GM21737 (cell line): ENCODE results near the gene PLIN1.
"Not testable (repeated sequence)": the region's sequence is repeated elsewhere in the genome, so short reads cannot be mapped to it uniquely, and the experiment has no call there.

Experiments used
- ATAC-seq: cut with Tn5 transposase; IDR thresholded peaks from one replicate; pipeline ENCODE4 v1.9.1; 2021; ENCODE audit warnings: mild to moderate bottlenecking, moderate library complexity; ENCODE audit not compliant: unreplicated experiment

Gene PLIN1

GRCh38 chr15:89679212-89679611 is at the start of gene PLIN1:
TSS of gene PLIN1 (minus strand) at chr15:89679367. CDS start at chr15:89677489, 1,878 bp downstream.
- no peak for ATAC-seq

GRCh38 chr15:89728254-89728653 is 49.1 kb upstream of the PLIN1 start:
- ATAC-seq, result no peak

- no peak for ATAC-seq
These were observed 45.9 kb upstream of the PLIN1 start for GRCh38 chr15:89725064-89725463.

GRCh38 chr15:89724621-89725020 is 45.5 kb upstream of the PLIN1 start:
- no peak for ATAC-seq

GRCh38 chr15:89723031-89723430 is 43.9 kb upstream of the PLIN1 start:
- no peak for ATAC-seq

GRCh38 chr15:89714775-89715174 is 35.6 kb upstream of the PLIN1 start:
- no peak for ATAC-seq

- ATAC-seq, result no peak
These were observed 28.4 kb upstream of the PLIN1 start for GRCh38 chr15:89707577-89707976.

- ATAC-seq, result no peak
These were observed 25.2 kb upstream of the PLIN1 start for GRCh38 chr15:89704411-89704810.

GRCh38 chr15:89695198-89695597 is 16.0 kb upstream of the PLIN1 start:
- no peak for ATAC-seq

GRCh38 chr15:89693696-89694095 is 14.5 kb upstream of the PLIN1 start:
- ATAC-seq, result no peak

- no peak for ATAC-seq
These were observed 13.9 kb upstream of the PLIN1 start for GRCh38 chr15:89693091-89693490.

- ATAC-seq, result peak; percentile 85
These were observed 11.4 kb upstream of the PLIN1 start, which contains the start of the genes PEX11A and WDR93 for GRCh38 chr15:89690276-89691218. TSS of gene PEX11A (minus strand) at chr15:89690754. CDS start at chr15:89690632, 122 bp downstream. TSS of gene WDR93 (plus strand) at chr15:89690811. CDS start at chr15:89701747, 10,936 bp downstream.

- ATAC-seq, result not testable (repeated sequence)
These were observed 10.7 kb upstream of the PLIN1 start for GRCh38 chr15:89689930-89690275.

GRCh38 chr15:89686522-89686921 is 7.4 kb upstream of the PLIN1 start:
- ATAC-seq, result no peak

GRCh38 chr15:89685995-89686394 is 6.8 kb upstream of the PLIN1 start:
- ATAC-seq, result no peak

- ATAC-seq, result no peak
These were observed 2.0 kb upstream of the PLIN1 start for GRCh38 chr15:89681146-89681545.

GRCh38 chr15:89680282-89680873 is 1.2 kb upstream of the PLIN1 start:
- ATAC-seq, result no peak

- no peak for ATAC-seq
These were observed 1.8 kb downstream of the PLIN1 start for GRCh38 chr15:89677381-89677780.

GRCh38 chr15:89675606-89676005 is 3.6 kb downstream of the PLIN1 start:
- no peak for ATAC-seq

GRCh38 chr15:89674526-89674925 is 4.6 kb downstream of the PLIN1 start:
- no peak for ATAC-seq

GRCh38 chr15:89673165-89673512 is 6.0 kb downstream of the PLIN1 start:
- ATAC-seq, result no peak
